Medulla oblongata (tissue), 1 donor: ENCODE results near the gene ITGA3.
A peak's percentile ranks its signal among the peaks of the same experiment; 100 is the strongest.
"Not testable (repeated sequence)": the region's sequence is repeated elsewhere in the genome, so short reads cannot be mapped to it uniquely, and the experiment has no call there.

Experiments
- DNase-seq: peaks from one replicate; pipeline ENCODE4 v3.0.0-alpha.2; 2015; ENCODE audit errors: extremely low spot score

ITGA3 gene

DNA sequence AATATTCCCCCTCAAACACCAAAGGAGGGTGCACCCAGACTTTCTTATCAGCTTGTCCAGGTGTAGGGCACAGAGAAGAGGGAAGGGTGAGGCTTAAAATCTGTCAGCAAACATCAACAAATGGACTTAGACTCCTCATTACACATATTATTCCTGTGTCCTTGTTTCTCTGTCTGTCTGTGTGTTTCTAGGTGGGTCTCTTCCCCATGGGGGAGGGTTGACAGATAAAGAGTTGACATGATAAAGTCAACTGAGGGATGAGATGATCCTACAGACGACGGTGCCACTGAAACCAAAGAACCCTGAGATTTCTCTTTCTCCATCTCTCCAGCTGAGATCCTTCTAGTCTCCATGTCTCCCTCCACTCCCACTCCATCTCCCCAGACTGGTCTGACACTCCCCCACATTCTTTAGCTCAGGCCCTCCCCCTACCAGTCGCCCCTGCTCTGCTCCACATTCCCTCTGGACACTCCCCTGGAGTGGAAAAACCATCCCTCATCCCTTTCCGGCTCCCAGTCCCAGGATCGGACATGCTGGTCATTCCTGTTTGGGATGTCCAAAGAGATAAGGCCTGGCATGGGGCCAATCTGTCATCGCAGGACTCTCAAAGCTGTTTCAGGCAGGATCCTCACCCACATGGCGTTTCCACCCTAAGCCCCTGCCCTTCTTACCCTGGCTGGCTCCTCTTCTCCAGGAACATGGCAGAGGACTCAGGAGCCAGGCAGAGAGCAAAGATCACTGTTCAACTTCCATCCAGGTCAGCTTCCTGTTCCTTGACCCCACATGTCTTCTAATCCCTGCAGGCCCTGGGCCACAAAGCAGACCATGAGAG, 2.9 kb upstream of the ITGA3 start:
- DNase-seq, result no peak

GRCh38 chr17:50053654-50053960, 2.3 kb upstream of the ITGA3 start:
- no peak for DNase-seq

- DNase-seq, result no peak
These were observed 870 bp upstream of the ITGA3 start for GRCh38 chr17:50055055-50055425.

DNA sequence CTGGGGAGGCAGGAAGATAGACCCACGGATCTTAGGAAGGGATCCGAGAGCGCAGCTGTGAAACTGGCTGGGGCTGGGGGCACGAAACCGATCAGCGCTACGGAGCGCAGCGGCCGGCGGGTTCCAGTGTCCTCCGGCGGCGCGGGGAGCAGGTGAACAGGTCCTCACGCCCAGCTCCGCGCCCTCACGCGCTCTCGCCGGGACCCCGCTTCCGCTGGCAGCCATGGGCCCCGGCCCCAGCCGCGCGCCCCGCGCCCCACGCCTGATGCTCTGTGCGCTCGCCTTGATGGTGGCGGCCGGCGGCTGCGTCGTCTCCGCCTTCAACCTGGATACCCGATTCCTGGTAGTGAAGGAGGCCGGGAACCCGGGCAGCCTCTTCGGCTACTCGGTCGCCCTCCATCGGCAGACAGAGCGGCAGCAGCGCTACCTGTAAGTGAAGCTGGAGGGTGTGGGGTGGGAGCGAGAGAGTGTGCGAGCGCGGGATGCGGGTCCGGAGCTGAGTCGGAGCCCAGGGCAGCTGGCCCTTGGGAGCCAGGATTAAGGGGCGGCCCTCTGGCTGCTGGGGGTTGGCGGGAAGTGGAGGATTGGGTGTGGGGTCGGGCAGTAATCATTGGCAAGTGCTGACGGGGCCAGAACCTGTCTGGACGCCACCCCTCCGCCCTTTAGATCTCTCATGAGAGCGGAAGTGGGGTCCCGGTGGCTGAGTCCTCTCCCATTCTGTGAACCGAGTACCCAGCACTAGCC, 479 bp downstream of the ITGA3 start:
- DNase-seq, result peak; percentile 16

GRCh38 chr17:50056961-50057330, 1.0 kb downstream of the ITGA3 start:
- DNase-seq, result no peak

- no peak for DNase-seq
These were observed 1.6 kb downstream of the ITGA3 start for GRCh38 chr17:50057521-50057991.

GRCh38 chr17:50058296-50058953, 2.5 kb downstream of the ITGA3 start:
- no peak for DNase-seq

DNA sequence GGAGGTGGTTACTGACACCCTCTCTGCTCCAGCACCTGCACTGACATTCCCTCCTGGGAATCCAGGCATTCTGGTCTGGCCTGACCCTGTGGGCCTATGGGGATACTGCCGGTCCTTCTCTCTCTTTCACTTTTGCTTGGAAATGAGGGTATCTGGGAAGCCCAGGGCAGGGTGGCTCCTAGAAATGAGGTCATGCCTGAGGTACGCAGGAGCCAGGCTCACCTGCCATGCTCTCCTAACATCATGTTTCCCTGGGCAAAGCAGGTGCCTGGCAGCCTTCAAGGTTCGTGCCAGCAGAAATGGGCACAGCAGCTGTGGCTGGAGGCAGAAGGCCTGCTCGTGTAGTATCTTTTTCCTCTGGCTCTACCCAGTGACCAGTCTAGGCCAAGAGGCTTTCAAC, 3.3 kb downstream of the ITGA3 start:
- no peak for DNase-seq

DNA sequence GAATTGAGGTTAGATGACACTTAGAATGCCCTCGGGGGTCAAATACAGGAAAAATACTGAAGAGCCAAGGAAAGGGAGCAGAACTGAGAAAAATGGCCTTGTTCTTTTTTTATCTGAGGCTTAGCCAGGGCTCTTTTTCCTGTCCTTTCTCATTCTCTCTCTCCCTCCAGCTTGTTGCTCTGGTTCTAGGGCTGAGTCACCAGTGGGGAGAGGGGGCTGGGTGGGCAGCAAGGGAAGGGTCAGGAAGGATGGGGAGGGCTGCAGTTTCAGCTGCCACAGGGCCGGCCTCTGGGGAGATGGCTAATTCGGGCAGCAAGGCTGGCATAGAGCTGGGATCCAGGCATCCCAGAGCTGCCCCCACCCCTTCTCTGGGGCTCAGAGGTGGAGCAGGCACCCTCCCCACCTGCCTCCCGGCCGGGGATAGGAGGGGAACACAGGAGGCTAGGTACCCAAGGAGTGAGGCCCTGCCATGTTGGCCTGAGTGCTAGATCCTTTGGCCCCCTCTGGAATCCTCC, 3.9 kb downstream of the ITGA3 start:
- DNase-seq, result peak; percentile 29

GRCh38 chr17:50060951-50061712, 5.2 kb downstream of the ITGA3 start:
- DNase-seq, result peak; percentile 75

GRCh38 chr17:50061713-50062045, 5.8 kb downstream of the ITGA3 start:
- not testable (repeated sequence) for DNase-seq

- no peak for DNase-seq
These were observed 6.7 kb downstream of the ITGA3 start for GRCh38 chr17:50062293-50063243.

DNA sequence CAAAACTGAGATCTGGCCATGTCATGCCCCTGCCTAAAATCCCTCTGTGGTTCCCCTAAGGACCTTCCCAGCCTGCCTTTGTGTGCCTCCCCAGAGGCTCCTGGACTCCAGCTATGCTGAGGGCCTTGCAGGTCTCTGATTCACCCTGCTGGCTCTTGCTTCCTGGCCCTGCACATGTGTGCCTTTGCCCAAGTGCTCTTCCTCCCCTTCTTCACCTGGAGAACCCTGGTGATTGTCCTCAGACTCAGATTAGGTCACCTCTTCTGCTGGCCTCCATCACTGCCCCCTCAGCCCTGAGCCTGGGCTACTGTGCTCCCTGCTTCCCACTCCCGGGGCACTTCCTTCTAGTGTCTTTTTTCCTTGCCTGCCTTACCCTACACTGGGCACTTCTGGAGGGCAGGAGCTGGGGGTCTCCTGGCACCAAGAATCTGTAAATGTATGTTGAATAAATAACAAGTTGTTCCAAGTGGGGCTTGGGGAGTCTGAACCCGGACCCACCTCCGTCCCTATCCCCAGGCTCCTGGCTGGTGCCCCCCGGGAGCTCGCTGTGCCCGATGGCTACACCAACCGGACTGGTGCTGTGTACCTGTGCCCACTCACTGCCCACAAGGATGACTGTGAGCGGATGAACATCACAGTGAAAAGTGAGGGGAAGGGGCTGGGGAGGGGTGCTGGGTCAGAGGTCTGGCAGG, 7.8 kb downstream of the ITGA3 start:
- DNase-seq, result no peak

GRCh38 chr17:50064253-50065001, 8.5 kb downstream of the ITGA3 start:
- no peak for DNase-seq

GRCh38 chr17:50065056-50065455, 9.1 kb downstream of the ITGA3 start:
- DNase-seq, result no peak

DNA sequence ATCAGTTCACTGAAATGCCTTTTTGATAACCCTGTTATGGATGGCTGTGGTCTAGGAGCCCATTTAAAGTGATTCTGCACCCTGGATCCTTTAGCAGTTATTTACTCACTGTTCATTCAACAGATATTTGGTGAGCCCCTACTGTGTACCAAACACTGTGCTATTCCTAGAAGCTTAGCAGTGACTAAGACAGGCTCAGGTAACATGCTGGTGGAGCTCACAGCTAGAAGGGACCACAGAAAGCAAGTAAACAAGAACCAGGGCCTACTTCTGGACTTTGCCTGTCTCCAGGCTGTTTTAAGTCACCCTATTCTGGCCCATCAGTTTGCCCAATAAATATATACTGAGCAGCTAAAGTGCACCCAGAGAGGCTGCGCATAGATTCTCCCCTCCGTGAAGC, 11.1 kb downstream of the ITGA3 start:
- DNase-seq, result no peak

GRCh38 chr17:50067996-50068395, 12.1 kb downstream of the ITGA3 start:
- no peak for DNase-seq

DNA sequence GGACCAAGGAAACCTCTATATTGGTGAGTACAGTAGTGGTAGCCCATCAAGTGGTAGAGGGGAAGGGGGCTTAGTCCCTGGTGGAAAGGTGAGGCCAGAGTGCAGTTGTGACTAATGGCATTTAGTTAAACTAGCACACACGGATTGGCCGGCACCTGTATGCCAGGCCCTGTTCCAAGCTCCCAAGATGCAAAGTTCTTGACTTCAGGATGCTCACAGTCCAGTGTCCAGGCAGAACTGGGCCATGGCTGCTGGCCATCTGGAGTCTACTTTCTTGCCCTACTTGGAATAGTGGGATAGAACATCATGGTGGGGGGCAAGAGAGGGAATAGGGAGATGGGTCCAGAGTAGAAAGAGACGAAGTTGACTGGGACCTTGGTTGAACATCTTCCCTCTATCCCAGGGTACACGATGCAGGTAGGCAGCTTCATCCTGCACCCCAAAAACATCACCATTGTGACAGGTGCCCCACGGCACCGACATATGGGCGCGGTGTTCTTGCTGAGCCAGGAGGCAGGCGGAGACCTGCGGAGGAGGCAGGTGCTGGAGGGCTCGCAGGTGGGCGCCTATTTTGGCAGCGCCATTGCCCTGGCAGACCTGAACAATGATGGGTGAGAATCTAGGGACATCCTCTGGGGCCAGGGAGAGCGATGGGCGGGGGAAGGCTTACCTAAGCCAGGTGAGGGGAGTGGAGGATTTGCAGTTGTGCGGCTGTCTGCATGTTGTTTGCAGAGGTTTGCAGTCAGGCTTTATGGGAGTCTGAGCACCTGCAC, 15.2 kb downstream of the ITGA3 start:
- no peak for DNase-seq

- no peak for DNase-seq
These were observed 15.8 kb downstream of the ITGA3 start for GRCh38 chr17:50071692-50072091.
